Large intestine (tissue), 3 donors: ENCODE data around the gene AQR. TPM values are rescaled to one million over a fixed set of nuclear protein-coding genes. Genes with fewer than 3 reads are reported as not detected.

ENCODE experiments used
- DNase-seq, 2 donors: peaks; one replicate each; pipeline versions ENCODE4 v3.0.0 to v3.0.0-alpha.2; 2013
- H3K27ac ChIP-seq: one replicate; pipeline ENCODE4 v1.5.1; 2013; ENCODE audit warnings: low read length
- H3K27me3 ChIP-seq: 2 replicates; pipeline ENCODE4 v1.6.1; 2013; ENCODE audit warnings: low read length; ENCODE audit not compliant: control insufficient read depth, insufficient read depth
- H3K36me3 ChIP-seq: 2 replicates; pipeline ENCODE4 v1.6.1; 2013; ENCODE audit warnings: low read length; ENCODE audit not compliant: control insufficient read depth, insufficient read depth
- H3K4me1 ChIP-seq: one replicate; pipeline ENCODE4 v1.6.1; 2013; ENCODE audit warnings: low read length; ENCODE audit not compliant: control insufficient read depth, insufficient read depth
- H3K4me3 ChIP-seq: one replicate; pipeline ENCODE4 v1.5.1; 2013; ENCODE audit warnings: low read length
- H3K9me3 ChIP-seq: one replicate; pipeline ENCODE4 v1.6.1; 2013; ENCODE audit warnings: mild to moderate bottlenecking, low read depth, low read length, moderate library complexity; ENCODE audit not compliant: control insufficient read depth
- WGBS: methylation state at CpG from one replicate; pipeline ENCODE4 v1.1.5; 2013; ENCODE audit warnings: low lambda C conversion rate; ENCODE audit not compliant: insufficient coverage; 5-methylcytosine and 5-hydroxymethylcytosine counted together
- polyA plus RNA-seq: library from polyadenylated mRNA; unstranded; fragments of 120-200 nt; gene quantifications from one replicate; pipeline ENCODE4 v1.2.1, GENCODE V29; 2013

Gene AQR
- polyA plus RNA-seq, 1 donor: 27.5 TPM

GRCh38 chr15:34804776-34805175 lies 164.8 kb downstream of the AQR start:
- Histone ChIP-seq H3K27ac (no peak overlapping the region), H3K27me3 (peaks cover 2% of the 10 kb centered on the region), H3K36me3 (no peaks in the 10 kb centered on the region), H3K4me1 (no peaks in the 10 kb centered on the region), H3K4me3 (no peak overlapping the region), H3K9me3 (no peaks in the 10 kb centered on the region)
- WGBS: 100% methylated on average over 1 of the region's 3 CpGs
- no peak for DNase-seq

GRCh38 chr15:34804113-34804512 lies 165.4 kb downstream of the AQR start:
- Histone ChIP-seq H3K27me3 (peaks cover 9% of the 10 kb centered on the region), H3K4me3 (no peak overlapping the region), H3K27ac (no peak overlapping the region), H3K36me3 (no peaks in the 10 kb centered on the region), H3K4me1 (no peaks in the 10 kb centered on the region), H3K9me3 (no peaks in the 10 kb centered on the region)
- WGBS: 70% methylated on average over 2 of the region's 2 CpGs
- no peak for DNase-seq

GRCh38 chr15:34802803-34803750 lies 166.5 kb downstream of the AQR start:
- Histone ChIP-seq H3K27ac (no peak overlapping the region), H3K4me1 (no peaks in the 10 kb centered on the region), H3K36me3 (no peaks in the 10 kb centered on the region), H3K27me3 (peaks cover 16% of the 10 kb centered on the region), H3K9me3 (no peaks in the 10 kb centered on the region), H3K4me3 (no peak overlapping the region)
- DNase-seq: no peak
- no CpG with 5 or more reads among the region's 7 CpGs for WGBS

GRCh38 chr15:34802371-34802770 lies 167.2 kb downstream of the AQR start:
- Histone ChIP-seq H3K27ac (no peak overlapping the region), H3K4me1 (no peaks in the 10 kb centered on the region), H3K4me3 (no peak overlapping the region), H3K27me3 (peaks cover 19% of the 10 kb centered on the region), H3K9me3 (no peaks in the 10 kb centered on the region), H3K36me3 (no peaks in the 10 kb centered on the region)
- whole genome bisulfite sequencing: no CpG with 5 or more reads among the region's 1 CpG
- no peak for DNase-seq

Other genes starting within 250 kb of the AQR start
- 0.09 TPM for gene GJD2, start 214.7 kb downstream of the AQR start, polyA plus RNA-seq
- gene ACTC1, start 174.2 kb downstream of the AQR start, polyA plus RNA-seq: 15.3 TPM
- gene ZNF770, start 18.5 kb upstream of the AQR start, polyA plus RNA-seq: 36.3 TPM
- 0.30 TPM for gene NANOGP8, start 115.6 kb upstream of the AQR start, polyA plus RNA-seq